GM19463 (cell line): ENCODE results near the gene RAB36.

Experiments used
- ATAC-seq: cut with Tn5 transposase; IDR thresholded peaks from one replicate; pipeline ENCODE4 v1.9.1; 2021; ENCODE audit warnings: mild to moderate bottlenecking, moderate library complexity; ENCODE audit not compliant: unreplicated experiment

Gene RAB36

DNA sequence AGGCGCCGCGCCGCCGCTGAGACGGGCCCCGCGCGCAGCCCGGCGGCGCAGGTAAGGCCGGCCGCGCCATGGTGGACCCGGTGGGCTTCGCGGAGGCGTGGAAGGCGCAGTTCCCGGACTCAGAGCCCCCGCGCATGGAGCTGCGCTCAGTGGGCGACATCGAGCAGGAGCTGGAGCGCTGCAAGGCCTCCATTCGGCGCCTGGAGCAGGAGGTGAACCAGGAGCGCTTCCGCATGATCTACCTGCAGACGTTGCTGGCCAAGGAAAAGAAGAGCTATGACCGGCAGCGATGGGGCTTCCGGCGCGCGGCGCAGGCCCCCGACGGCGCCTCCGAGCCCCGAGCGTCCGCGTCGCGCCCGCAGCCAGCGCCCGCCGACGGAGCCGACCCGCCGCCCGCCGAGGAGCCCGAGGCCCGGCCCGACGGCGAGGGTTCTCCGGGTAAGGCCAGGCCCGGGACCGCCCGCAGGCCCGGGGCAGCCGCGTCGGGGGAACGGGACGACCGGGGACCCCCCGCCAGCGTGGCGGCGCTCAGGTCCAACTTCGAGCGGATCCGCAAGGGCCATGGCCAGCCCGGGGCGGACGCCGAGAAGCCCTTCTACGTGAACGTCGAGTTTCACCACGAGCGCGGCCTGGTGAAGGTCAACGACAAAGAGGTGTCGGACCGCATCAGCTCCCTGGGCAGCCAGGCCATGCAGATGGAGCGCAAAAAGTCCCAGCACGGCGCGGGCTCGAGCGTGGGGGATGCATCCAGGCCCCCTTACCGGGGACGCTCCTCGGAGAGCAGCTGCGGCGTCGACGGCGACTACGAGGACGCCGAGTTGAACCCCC is 35.8 kb downstream of the RAB36 start:
- ATAC-seq = no peak

DNA sequence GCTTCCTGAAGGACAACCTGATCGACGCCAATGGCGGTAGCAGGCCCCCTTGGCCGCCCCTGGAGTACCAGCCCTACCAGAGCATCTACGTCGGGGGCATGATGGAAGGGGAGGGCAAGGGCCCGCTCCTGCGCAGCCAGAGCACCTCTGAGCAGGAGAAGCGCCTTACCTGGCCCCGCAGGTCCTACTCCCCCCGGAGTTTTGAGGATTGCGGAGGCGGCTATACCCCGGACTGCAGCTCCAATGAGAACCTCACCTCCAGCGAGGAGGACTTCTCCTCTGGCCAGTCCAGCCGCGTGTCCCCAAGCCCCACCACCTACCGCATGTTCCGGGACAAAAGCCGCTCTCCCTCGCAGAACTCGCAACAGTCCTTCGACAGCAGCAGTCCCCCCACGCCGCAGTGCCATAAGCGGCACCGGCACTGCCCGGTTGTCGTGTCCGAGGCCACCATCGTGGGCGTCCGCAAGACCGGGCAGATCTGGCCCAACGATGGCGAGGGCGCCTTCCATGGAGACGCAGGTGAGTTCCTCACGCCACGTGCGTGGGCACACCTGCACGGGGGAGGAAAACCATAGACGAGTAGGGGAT is 36.5 kb downstream of the RAB36 start:
- no peak for ATAC-seq

DNA sequence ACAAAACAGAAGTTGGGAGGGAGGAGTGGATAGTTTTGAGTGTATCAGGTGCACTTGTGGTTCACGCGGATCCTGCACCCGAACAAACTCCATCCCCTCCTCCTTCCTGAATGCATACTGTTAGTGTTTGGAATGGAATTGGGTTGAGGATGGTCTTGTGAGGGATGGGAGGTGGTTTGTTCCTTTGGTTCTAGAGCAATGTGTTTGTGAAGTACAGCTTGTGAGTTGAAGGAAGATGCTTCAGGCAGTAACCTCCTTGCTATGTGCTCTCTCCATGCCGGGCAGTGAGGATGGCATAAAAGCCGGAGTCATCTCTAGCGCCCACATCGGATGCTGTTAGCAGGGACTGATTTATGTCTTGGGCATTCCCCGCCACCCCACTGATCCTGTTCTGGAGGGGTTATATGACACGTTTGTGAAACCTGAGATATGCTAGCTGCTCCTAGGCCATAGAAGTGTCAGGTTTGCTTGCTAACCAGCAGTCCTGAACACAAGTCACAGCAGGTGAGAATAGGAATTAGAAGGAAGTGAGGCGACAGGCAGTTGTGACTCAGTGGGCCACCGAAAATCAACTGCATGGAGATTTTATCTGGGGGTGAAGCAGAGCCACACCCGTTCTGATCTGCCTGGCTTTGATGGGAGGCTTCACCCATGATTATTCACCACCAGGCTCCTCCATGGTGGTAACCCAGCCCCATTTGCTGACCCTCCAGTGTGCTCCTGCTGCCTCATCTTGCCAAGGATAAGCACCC is 37.2 kb downstream of the RAB36 start:
- ATAC-seq = no peak

DNA sequence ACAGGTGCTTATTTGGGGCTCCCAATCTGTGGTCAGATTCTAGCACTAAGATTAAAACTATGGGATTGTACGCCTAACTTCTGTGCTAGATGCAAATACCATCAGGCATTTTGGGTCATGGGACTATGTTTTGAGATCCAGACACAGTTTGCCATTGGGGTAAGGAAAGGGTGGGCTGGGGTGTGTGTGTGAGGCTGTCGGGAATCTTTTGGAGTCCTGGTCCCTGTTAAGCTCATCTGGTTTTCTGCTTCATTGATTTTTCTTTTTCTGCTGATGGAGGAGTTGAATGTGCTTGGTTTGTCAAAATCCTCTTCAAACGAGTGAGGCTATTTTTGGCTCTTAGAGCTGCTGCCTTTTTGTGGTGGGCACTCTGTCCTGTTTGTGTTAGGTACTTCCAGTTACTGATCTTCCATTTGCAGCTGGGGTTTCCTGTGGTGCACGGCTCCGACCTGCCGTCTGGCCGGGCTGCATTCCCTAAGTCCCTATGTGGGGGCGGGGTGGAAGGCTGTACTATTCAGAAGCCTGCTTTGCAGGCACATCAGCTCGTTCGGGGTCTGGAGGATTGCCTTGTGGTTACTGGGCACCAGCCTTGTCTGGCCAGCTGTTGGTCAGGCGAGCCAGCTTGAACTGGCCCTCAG is 37.9 kb downstream of the RAB36 start:
- ATAC-seq = no peak

DNA sequence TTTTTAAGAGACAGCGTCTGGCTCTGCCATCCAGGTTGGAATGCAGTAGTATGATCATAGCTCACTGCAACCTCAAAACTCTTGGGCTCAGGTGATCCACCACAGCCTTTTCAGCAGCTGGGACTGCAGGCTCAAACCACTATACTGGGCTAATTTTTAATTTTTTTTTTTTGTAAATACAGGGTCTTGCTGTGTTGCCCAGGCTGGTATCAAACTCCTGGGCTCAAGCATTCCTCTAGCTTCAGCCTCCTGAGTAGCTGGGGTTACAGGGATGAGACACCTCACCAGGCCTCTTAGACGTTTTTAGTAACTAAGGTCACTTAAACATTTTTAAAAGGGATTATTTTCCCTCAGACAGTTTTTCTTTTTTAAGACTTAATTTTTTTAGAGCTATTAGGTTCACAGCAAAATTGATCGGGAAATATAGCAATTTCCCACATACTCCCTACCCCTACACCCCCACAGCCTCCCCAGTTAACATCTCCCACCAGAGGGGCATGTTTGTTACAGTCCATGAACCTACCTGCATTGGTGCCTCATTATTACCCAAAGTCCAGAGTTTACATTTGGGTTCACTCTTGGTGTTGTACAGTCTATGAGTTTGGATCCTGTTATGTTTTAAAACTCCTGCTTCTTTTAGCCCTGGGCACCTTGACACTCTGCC is 39.0 kb downstream of the RAB36 start:
- no peak for ATAC-seq

DNA sequence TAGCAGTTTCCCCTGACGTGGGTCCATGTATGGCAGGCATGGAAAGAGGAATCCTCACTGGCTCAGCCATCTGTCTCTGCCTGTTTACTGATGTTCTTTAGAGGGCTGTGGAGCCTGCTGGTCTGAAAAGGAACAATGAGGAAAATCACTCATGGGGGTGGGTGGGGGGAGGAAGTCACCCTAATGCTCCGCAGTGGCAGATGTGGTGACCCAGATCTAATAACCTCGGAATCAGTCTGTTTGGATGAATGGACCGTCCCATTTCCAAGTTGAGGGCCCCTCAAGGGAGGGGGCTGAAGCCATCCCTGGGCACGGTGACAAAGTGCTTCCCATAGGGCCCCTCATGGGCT is 39.5 kb downstream of the RAB36 start:
- ATAC-seq = no peak

DNA sequence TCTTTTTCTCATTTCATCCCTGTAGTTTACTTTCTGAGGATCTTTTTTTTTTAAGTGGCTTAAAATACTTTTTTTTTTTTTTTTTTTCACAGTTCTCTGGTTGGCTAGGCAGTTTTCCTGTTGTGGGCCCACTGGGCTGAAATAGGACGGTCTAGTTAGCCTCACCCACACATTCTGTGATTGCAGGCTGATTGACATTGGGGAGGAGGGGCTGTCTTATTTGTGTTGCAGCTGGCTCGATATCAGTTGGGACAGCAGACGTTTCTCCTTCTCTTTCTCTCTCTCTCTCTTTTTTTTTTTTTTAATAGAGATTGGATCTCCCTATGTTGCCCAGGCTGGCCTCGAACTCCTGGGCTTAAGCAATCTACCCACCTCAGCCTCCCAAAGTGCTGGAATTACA is 41.9 kb downstream of the RAB36 start:
- ATAC-seq = no peak

DNA sequence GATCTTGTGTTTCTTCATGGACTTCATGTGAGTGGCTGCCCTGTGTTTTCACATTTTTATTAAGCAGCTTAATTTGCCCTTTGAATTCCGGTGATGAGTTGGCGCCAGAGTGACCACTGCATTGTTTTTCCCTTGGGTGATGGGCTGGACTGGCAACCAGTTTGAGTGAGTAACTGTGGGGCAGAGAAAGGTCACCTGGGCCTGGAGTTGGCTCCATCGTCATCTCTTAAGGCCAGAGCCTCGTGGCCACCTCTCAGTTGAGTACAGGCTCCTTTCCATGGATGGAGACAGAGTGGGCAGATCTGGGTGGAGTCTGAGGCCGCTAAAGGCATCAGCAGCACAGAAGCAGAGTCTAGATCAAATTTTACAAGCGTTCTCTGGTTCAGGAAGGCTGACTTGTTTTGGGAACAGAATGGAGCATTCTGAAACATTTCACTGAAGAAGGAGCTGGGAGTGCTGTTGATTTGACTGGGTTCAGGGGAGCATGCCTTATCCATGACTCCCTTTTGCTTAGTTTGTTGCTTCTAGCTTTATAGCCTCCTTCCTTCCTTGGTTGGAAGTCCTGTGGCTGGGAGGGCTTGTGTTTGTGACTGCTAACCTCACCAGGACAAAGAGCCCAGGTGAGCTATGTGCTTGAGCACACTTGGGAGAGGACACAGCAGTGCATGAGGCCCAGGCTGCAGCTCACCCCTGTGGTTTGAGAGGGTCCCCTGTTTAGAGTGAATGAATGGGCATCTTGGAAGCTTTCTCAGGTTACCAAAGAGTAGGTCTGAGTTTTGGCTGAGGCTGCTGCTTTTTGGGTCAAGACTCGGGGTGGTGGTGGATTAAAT is 42.8 kb downstream of the RAB36 start:
- ATAC-seq = no peak

DNA sequence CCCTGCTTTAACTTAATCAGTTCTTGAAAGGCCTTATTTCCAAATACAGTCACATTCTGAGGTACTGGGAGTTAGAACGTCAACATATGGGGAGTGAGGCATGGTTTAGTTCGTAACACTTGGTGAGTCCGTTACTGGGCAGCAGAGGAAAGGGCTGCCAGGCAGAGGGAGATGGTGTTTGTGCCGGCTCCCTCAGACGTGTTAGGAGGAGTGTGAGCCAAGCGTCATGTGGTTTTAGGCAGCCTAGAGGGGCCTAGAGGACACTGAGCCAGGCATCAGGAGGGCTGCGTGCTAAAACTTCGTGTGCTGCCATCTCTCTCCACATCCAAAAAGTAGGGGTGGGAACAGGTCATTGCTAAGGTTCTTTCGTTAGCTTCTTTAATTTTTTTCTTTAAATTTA is 45.2 kb downstream of the RAB36 start:
- ATAC-seq = no peak

DNA sequence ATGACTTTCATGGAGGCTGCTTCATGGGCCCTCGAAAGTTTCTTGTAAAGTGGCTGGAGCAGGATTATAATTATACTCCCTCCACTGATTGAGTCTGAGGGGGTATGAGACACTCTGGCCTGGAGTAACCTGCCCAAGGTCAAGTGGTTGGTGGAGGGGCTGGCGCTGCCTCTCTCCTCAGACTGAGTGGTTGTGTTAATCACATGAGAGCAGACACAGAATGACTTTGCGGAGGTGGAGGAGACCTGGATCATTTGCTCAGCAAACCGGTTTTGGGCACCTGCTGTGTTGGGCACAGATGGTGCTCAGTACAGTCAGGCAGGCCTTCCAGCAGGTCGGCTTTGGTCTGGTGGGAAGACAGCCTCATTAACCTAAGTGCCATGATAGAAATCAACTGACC is 46.9 kb downstream of the RAB36 start:
- no peak for ATAC-seq

DNA sequence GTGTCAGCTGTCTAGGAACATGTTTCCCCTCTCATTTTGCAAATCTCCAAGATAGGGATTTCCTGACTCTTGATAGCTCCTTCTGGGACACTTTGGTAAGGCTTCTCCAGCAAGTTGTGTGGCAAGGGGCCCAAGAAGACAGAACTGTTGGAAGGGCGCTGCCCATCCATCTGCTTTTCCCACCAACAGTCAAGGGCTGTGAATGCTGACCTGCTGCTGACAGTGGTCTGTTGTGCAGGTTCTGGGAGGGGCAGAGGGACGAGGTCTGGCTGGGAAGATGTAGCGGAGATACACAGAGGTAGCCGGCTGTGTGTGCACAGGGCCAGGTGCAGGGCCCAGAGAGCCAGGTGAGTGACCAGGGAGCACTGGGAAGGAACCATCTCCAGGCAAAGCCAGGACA is 47.3 kb downstream of the RAB36 start:
- ATAC-seq = no peak

DNA sequence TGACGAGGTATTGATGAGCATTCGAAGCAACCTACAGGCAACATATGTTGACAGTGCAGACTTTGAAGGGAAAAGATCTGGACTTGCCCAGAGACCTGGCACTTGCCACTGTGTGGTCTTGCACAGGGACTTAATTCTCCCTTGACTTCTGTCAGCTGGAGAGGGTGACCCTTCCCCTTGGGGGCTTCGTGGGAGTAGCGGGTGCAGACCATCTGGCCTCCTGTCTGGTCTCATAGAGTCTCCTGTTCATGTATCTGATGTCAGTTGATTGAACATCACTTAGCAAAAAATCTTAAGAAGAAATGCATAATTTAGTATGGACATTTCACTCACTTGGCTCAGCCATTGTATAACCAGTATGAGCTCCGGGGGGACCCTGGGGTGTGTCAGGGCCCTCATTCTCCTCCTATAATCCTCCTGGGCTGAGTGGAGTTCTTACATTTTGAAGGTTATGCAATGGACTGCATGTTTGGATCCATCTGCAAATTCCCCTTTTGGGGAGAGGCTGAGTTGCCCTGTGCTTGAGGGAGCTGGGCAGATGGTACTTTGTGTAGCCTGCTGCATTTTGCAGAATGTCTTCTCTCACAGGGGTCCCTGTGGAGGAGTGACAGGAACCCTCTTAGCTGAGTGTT is 48.0 kb downstream of the RAB36 start:
- no peak for ATAC-seq

DNA sequence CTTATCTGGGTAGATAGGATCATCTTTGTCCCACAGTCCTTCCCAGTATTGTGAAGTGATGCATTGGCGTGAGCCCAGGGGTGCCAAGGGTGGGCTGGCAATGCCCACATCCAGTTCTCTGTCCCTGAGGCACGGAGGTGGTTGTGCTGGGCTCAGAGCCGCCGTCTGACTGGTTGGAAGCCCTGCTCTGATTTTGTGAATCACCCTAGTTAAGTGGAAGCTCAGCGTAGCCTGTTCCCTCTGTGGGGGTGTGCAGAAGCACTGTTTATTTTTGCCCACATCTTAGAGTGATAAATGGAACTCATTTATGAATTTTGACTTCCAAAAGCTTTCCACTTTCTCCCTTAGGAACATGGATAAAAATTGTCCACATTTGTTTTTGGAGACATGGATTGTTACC is 48.6 kb downstream of the RAB36 start:
- no peak for ATAC-seq

DNA sequence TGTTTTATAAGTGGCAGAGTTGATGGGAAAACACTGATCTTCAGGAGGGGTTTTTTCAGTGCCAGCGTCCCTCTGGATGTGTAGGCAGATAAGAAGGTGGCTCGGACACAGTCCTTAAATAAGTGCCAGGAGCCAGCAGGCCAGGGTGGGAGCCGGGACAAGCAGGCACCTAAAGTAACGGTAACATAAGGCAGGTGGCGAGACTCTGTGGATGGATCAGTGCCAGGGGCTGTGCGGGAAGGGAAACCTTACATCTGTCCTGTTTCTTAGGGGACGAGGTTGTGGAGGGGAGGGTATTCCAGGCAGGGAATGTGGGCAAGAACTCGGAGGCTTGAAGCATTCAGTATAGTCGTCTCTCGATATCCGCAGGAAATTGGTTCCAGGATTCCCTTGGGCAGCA is 50.9 kb downstream of the RAB36 start:
- no peak for ATAC-seq

DNA sequence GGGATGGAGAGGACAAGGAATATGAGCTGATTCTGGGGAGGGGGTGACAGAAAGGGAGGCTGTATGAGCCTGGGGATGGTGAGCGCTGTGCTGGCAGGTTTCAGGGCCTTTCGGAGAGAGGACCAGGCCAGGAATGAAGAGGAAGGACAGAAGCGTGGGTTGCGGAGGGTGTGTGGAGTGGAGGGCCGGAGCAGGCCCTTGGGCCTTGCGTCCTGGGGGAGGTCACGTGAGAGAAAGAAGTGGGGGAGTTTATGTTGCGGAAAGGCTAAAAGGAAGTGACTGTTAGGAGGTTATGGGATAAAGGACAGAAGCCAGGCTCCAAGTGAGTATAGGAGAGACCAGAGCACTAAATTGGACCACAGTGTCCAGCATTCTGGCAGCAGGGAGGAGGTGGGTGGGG is 52.6 kb downstream of the RAB36 start:
- ATAC-seq = no peak

DNA sequence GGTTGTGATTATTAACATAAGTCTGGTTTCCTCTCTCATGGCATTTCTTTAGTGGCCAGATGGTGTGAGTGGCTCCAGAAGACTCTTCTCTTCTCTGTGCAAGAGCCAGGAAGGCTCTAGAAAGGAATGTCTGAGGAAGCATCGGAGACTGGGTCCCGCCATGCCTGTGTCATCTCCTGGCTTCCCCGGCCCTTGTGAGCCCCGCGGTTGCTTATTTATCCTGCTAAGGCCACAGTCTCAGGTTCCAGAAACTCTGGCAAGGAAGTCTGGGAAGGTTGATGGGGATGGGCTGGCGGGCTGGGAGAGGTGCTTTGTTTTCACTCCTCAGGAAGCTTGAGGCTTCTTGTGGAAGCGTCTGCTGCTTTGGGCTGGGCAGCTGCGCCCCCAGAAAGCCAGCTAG is 53.9 kb downstream of the RAB36 start:
- no peak for ATAC-seq

DNA sequence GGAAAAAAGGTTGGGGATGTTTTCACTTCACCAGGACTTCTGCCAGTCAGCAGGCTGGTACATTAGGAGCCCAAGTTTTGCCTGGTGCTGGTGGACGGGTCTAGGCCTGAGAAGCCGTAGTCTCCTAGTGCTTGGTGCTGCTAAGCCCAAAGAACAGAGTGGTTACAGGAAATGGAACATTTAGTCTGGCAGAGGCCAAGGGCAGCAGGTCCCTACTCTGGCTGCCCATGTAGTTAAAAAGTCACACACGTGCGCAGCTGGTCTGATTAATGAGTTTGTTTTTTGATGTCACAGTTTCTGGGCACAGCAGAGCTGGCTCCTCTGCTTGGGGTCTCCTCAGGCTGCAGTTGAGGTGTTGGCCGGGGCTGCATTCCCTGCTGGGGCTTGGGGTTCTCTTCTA is 55.6 kb downstream of the RAB36 start:
- no peak for ATAC-seq

DNA sequence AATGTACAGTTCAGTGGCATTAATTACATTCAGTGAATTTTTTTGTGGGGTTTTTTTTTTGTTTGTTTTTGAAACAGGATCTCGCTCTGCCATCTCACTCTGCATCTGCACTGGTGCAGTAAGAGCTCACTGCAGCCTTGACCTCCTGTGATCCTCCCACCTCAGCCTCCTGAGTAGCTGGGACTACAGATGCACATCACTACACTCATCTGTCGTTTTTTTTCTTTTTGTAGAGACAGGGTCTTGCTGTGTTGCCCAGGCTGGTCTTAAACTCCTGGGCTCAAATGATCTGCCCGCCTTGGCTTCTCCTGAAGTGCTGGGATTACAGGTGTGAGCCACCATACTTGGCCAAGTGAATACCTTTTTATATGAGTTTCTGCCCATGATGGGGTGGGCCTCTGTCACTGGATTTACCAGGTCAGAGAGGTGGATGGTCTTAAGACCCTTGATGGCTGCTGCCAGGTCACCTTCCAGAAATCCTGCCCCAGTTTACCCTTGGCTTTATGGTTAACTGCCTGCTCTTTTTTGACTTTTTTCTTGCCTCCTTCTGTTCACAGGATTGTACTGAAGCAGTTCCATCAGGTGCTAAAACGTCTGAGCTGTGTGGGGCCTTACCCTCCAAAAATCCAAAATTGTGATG is 57.7 kb downstream of the RAB36 start:
- no peak for ATAC-seq

DNA sequence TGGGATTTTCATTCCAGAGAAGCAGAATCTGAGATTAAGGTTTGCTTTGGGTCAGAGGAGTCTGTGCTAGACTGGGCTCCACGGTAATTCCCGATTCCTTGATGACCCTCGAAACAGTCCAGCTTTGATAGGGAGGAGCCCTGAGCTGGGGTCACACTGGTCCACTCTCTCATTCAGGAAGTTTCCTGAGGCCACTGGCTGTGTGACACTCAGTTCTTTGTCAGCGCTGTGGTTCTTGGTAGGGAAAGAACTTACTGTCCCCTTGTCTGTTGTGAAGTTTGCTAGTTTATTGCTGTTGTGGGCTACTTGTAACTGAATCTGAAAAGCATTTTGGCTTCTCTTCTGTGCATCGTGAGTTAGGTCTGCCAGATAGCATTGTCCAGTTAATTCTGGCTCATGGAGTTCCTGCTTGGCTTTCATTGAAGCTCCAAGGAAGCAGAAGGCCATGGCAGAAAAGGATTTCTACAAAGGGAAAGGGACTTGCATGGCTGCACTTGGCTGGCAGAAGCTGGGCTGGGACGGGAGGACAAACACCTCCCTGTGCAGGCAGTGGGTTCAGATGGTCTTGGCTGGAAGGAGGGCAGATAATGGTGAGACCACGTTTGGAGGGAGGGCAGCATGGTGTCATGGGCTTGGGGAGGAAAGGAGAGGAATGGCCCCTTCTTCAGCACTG is 58.3 kb downstream of the RAB36 start:
- no peak for ATAC-seq
